Stimulated activated CD4-positive, alpha-beta T cell treated with anti-CD3 and anti-CD28 coated beads, Interleukin-4, amount 100 ng/mL, for 48 hours (primary cell): ENCODE measurements around the gene LRRC25.
"Not testable (repeated sequence)": the region's sequence is repeated elsewhere in the genome, so short reads cannot be mapped to it uniquely, and the experiment has no call there.

ENCODE experiments used
- DNase-seq, 2 donors: peaks; one replicate each; pipeline ENCODE4 v3.0.0-alpha.2; 2020; ENCODE audit warnings: low read depth in 2 of 2

The LRRC25 gene

DNA sequence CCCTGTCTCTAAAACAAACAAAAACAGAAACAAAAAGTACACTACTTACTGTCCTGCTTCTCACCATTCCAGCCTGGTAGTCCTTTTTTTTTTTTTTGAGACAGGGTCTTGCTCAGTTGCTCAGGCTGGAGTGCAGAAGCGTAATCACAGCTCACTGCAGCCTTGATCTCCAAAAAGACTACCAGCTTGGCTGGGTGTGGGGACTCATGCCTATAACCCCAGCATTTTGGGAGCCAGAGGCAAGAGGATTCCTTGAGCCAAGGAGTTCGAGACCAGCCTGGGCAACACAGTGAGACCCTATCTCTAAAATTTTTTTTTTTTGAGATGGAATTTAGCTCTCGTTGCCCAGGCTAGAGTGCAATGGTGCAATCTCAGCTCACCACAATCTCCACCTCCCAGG is 16.6 kb downstream of the LRRC25 start:
- DNase-seq = no peak

DNA sequence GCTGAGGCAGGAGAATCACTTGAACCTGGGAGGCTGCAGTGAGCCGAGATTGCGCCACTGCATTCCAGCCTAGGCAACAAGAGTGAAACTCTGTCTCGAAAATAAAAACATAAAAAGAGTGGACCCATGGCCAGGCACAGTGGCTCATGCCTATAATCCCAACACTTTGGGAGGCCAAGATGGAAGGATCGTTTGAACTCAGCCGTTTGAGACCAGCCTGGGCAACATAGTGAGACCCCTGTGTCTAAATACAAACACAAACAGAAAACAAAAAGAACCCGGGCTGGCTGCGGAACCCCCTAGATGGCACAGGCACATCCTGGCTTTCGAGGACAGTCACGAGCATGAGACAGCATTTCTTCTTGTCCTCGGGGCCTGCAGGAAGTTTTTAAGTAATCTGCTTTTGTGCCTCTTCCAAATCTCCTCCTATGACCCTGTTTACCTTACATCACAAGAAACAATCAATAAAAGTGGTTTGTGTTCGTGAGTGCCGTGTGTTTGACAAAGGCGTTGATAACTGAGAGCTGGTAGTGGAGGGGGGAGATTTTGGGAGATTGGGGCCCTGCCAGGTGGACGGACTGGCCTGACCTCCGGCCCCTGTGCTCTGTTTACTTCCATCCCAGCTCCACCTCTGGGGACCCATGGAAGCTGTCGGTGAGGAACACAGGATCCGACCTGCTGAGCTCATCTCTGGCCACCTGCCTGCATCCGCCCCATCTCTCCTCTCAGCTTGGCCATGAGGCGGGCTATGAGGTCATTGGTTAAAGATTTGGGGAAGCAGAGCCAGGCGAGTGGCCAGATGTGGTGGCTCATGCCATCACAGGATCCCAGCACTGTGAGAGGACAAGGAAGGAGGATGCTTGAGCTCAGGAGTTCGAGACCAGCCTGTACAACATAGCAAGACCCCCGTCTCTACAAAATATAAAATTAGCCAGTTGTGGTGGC is 17.3 kb downstream of the LRRC25 start:
- no peak for DNase-seq

DNA sequence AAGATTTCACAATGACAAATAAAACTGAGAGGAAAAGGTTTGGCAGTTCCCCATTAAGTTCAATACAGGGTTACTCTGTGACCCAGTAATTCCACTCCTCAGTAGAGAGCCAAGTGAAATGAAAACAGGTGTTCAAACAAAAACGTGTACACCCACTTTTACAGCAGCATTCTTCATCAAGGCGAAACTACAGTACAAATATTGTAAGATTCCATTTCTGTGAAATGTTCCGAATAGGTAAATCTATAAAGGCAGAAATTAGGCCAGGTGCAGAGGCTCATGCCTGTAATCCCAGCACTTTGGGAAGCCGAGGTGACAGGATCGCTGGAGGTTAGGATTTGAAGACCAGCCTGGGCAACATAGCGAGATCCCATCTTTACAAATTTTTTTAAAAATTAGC is 20.4 kb downstream of the LRRC25 start:
- no peak for DNase-seq

DNA sequence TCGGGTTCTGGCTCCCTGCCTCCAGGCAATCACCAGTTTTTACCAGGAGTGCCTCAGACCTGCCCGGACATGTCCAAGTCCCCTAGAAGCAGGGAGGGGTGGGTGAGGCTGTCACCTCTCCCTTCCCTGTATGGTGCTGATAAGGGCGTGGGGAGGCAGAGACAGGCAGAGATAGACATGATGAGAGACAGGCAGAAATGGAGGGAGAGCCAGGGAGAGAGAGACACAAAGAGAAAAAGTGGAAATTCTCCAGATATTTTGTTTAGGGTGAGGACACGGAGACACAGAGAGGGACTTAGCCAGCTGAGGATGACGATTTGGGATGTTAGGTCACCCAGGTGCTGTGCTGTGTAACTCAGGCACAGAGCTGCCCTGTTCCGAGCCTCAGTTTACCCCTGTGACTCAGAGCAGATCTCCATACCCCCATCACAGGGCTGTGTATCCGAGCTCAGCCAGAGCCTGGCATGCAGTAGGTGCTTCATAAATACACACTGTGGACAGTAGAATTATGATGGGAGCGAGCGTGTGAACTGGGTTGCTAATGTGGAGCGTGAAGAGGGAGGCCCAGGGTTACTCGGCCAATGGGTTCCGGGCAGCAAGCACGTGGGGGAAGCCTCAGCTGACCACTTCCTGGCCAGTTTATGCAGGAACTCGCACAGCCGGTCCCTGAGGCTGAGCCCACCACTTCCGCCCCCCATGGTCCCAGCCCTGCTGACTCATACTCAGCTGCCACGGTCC is 23.4 kb downstream of the LRRC25 start:
- peak in 1 of 2 donors; percentile 32 for DNase-seq

DNA sequence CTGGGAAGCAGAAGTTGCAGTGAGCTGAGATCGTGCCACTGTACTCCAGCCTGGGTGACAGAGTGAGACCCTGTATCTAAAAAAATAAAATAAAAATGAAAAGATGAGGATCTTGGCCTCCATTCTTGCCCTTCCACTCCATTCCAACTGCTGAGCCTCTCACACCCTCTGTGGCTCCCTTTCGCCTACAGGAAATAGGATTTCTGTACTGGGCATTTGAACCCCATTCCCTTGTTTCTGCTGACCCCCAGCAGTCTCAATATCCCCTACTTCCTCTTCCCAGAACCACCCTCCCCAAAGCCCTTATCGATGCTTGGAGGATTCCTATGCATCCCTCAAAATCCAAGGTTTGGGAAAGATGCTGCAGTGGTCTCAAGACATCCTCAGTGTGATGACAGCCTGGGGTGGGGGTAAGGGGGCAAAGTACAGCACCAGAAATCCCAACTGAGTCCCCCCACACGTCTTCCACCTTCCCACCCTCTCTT is 24.0 kb downstream of the LRRC25 start:
- DNase-seq = no peak

DNA sequence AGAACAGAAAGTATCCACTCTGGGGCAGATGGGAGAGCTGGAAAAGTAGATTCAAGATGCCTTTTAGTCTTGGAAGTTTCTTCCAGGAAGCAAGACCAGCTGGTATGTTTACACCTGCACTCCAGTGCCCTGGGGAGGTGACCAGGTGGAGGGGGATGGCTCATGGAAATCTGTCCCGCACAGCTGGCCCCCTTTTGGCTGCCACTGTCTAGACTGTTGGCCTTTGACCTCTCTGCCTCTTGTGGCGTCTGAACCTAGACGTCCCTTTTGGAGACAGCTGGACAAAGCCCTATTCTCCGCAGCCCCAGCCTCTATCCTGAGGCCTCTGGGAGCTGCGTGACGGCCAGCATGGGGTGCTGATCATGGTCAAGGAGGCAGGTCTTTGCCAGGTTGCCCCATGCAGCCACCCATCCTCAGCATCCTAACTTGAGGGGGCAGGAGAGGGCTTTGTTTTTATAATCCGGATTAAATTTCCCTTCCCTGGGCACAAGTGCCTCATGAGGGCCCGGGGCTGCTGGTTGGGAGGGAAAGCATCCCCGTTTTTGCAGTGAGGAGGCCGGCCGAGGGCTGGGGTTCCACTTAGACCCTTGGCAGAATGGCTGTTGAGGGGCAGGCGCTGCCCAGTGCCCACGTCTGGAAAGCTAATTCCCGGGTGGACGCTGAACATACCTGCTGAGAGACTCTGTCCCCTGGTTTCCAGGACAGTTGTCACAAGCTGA is 28.8 kb downstream of the LRRC25 start:
- DNase-seq = no peak

DNA sequence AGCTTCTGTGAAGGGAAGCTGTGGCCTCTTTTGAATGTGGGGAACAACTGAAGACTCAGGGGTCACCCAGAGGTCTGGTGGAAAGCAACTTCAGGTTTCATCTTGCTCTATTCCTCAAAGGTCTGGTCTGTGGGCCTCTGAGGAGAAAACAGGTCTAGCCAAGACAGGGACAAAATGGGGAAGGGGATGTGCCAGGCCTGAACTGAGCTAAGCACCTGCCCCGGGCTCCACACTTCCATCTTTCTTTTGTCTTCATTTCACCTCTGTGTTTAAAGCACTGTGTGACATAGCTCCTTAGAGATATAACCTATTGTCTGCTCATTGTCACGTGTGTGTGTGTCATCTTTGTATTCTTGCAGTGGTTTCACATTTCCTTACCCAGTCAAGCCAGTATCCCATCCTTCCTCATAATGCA is 31.4 kb downstream of the LRRC25 start:
- no peak for DNase-seq

DNA sequence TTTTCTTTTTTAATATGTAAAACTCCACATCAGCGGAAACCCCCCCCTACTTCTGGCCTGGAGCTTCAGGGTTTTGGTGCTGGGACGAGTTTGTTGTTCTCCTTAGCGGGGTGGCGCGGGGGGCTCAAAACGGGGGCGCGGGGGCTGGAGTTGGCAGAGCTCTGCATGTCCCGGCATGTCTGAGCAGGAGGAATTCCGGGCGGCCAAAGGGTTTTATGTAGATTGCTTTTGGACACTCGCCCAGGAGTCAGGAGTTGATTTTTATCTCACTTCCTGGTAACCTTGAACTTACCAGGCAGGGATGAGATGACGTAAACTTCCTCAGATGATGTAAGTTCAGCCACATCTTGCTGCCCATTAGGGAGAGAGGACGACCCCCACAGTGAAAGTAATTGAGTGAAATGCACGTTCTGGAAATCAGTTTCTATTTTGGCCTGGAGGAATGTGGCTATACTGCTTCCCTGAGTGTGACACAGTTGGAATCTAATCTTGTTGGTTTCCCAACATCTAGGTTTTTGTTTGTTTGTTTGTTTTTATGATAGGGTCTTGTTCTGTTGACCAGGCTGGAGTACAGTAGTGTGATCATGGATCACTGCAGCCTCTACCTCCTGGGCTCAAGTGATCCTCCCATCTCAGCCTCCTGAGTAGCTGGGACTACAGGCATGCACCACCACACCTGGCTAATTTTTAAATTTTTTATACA is 32.4 kb downstream of the LRRC25 start:
- DNase-seq = no peak

DNA sequence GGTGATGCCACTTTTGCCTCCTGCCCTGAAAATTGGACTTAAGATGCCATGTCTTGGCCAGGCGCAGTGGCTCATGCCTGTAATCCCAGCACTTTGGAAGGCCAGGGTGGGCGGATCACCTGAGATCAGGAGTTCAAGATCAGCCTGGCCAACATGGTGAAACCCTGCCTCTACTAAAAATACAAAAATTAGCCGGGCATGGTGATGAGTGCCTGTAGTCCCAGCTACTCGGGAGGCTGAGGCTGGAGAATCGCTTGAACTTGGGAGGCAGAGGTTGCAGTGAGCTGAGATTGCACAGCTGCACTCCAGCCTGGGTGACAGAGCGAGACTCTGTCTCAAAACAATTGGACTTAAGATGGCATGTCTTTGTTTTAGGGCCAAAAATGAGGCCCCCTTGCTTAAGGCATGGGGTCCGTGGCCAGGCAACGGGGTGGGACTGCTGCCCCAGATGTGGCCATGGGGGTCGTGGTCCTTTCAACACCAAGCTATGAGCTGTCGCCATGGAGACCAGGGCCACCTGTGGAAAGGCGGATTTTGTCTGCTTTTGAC is 33.1 kb downstream of the LRRC25 start:
- DNase-seq = not testable (repeated sequence)

DNA sequence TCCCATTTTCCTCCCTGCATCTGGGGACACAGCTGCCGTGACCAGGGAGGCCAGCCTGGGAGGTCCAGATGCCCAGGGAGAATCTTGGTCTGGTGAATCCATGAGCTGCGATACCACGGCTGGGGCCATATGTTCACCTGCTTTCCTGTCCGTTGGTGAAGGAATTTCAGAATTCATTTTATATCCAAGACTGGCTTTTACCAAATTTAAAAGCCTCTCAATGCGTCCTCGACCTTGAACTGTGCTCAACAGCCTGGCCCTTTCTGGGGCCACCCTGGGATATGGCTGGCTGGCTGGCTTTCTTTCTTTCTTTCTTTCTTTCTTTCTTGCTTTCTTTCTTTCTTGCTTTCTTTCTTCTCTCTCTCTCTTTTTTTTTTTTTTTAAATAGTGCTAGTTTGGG is 33.6 kb downstream of the LRRC25 start:
- DNase-seq = no peak

DNA sequence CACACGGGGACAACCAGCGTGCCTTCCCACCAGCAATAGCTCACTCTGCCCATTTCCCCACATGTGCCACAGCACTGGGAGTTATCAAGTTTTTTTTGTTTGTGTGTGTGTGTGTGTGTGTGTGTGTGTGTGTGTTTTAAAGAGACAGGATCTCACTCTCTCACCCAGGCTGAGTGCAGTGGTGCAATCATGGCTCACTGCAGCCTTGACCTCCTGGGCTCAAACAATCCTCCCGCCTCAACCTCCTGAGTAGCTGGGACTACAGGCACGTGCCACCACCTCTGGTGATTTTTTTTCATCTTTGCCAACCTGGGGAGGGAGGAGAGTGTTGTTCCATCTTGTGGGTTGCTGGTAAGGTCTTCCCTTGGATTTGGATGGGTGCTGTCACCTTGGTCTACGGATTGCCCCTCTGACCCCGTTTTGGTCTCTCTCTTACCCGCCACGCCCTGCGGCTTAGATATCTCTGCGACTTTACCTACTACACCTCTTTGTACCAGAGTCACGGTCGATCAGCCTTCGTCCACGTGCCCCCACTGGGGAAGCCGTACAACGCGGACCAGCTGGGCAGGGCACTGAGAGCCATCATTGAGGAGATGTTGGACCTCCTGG is 34.4 kb downstream of the LRRC25 start:
- no peak for DNase-seq

DNA sequence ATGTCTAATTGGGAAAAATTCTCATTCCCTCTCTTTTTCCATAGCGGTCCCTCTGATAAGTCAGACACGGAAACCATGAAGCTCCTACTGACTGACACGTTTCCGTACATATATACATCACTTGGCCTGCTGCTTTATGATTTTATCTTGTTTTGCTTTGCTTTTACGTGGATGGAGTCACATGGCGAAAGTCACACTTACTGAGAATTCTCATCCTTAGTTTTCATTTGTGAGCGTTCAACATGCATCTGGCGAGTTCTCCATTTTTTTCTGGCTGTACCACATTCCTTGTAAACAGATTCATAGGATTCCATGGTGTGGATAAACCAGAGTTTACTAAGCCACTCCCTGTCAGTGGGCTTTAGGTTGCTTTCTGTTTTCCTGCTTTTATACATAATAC is 35.8 kb downstream of the LRRC25 start:
- DNase-seq = no peak

DNA sequence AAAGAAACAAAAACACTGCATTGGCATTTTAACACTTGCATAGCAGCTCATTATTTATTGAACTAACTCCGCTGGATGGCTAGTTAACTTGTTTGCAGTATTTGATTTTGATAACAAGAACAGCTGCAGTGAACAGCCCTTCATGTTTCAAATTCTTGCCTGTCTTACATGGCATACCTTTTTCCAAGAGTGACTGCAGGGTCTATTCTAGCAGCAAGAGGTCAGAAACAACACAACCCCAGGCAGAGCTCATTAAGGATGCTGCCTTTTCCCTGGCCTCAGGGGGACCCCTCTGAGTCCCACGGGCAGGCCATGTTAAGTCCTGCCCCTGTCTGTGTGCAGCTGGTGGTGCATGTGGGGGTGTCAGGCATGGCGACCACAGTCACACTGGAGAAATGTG is 40.4 kb downstream of the LRRC25 start:
- DNase-seq = no peak

DNA sequence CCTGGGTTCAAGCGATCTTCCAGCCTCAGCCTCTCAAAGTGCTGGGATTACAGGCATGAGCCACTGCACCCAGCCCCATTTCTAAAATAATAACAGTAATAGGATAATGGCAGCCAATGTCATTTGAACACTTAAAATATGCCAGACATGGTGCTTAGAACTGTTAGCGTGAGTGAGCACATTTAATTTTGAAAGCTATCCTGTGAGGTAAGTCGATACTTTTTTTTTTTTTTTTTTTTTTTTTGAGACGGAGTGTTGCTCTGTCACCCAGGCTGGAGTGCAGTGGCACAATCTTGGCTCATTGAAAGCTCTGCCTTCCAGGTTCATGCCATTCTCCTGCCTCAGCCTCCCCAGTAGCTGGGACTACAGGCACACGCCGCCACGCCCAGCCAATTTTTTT is 42.7 kb downstream of the LRRC25 start:
- DNase-seq = not testable (repeated sequence)

DNA sequence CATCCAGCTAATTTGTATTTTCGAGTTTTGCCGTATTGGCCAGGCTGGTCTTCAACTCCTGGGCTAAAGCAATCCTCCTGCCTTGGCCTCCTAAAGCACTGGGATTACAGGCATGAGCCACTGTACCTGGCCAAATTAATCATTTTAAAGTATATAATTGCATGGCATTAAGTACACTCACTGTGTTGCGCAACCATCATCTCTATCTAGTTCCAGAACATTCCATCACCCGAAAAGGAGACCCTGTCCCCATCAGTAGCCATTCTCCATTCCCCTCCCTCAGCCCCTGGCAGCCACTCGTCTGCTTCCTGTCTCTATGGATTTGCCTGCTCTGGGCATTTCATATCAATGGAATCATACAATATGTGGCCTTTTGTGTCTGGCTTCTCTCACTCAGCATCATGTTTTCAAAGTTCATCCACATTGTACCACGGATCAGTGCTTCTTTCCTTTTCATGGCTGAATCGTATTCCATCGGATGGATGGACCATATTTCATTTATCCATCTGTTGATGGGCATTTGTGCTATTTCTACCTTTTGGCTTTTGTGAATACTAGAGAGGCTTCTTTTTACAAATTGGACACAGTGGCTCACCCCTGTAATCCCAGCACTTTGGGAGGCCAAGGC is 43.9 kb downstream of the LRRC25 start:
- DNase-seq = no peak

DNA sequence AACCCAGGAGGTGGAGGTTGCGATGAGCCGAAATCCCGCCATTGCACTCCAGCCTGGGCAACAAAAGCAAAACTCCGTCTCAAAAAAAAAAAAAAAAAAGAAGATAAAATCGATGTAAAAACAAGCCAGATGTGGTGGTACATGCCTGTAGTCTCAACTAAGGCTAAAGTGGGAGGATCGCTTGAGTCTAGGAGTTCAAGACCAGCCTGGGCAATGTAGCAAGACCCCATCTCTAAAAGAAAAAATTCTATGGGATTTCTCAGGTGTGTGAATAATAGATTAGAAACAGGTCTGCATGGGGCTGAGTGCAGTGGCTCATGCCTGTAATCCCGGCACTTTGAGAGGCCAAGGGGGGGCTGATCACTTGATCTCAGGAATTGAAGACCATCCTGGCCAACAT is 45.9 kb downstream of the LRRC25 start:
- no peak for DNase-seq

DNA sequence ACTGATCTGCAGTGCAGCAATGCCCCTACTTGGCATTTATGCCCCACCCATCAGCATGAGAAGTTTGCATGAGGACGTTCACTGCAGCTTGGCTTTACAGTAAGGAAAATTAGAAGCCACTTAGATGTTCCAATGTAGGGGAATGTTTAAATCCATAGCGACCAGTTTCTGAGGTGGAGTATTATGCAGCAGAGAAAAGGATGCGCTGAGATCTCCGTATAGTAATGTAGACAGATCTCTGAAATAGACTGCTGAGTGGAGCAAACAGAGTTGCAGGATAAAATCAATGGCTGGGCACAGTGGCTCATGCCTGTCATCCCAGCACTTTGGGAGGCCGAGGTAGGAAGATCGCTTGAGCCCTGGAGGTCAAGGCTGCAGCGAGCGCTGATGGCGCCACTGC is 46.9 kb downstream of the LRRC25 start:
- no peak for DNase-seq

DNA sequence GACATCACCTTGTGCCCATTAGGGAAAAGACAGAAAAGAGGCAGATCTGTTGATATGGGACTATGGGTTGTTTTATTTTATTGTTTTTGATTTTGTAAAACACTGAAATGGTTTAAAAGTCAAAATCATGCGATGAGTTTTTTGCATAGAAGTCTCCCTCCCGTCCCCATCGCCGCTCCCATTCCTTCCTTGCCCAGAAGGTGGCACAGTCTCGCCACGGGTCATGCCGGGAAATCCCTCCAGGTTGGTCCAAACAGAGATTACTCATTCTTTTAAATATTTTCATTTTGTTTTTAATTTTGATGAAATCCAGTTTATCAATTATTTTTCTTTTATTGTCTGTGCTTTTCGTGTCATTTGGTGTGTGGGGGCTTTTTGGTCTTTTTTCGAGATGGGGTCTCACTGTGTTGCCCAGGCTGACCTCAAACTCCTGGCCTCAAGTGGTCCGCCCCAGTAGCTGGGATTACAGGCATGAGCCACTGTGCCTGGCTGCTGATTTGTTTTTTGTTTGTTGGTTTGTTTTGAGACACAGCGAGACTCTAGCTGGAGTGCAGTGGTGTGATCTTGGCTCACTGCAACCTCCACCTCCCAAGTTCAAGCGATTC is 47.8 kb downstream of the LRRC25 start:
- DNase-seq = peak in 1 of 2 donors; percentile 23

DNA sequence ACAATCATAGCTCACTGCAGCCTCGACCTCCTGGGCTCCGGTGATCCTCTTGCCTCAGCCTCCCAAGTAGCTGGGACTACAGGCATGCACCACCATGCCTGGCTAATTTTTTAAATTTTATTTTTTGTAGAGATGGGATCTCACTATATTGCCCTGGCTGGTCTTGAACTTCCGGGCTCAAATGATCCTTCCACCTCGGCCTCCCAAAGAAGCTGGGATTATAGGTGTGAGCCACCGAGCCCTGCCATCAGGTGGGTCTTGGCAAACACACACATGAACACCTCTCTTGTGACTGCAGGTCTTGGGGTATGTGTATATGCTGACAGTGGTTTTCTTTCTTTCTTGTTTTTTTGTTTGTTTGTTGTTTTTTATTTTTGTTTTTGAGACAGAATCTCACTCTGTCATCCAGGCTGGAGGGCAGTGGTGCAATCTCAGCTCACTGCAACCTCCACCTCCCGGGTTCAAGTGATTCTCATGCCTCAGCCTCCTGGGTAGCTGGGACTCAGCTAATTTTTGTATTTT is 48.5 kb downstream of the LRRC25 start:
- not testable (repeated sequence) for DNase-seq

DNA sequence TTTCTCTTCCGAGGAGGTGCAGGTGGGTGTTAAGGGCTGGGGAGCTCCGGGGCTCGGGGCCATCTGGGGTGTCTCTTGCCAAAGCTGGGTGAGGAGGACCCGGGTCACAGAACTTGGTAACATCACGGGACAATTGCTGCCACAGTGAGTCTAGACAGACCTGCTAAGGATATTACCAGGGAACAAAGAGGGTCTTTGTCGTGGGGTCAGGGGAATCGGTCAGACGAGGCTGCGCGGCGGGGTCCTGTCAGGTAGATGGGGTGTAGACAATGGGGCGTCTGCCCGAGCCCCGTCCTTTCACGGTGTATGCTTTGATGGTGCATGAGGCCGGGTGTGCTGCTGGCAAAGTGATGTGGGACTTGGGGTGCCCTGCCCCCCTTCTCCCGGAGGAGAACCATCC is 49.3 kb downstream of the LRRC25 start:
- no peak for DNase-seq
